ACC112 (cell line): Measurements from ENCODE around the gene PRKCD.

ENCODE experiments used
- H2AFZ ChIP-seq: fragments of 200-600 bp; sonication (generic); one replicate; pipeline ENCODE4 v1.6.0; 2017; ENCODE audit warnings: antibody characterized with exemption, low read length; ENCODE audit not compliant: unreplicated experiment
- H3K27ac ChIP-seq: fragments of 200-600 bp; sonication (generic); 2 replicates; pipeline ENCODE4 v1.5.1; 2014; ENCODE audit warnings: low read depth, mild to moderate bottlenecking, antibody characterized with exemption, low read length, moderate library complexity
- H3K27me3 ChIP-seq: fragments of 200-600 bp; sonication (generic); 2 replicates; pipeline ENCODE4 v1.6.1; 2014; ENCODE audit warnings: mild to moderate bottlenecking, antibody characterized with exemption, low read length, moderate library complexity, mixed read lengths; ENCODE audit not compliant: insufficient read depth
- H3K36me3 ChIP-seq: fragments of 200-600 bp; sonication (generic); 2 replicates; pipeline ENCODE4 v1.6.1; 2016; ENCODE audit warnings: mild to moderate bottlenecking, antibody characterized with exemption, low read length, moderate library complexity, mixed read lengths; ENCODE audit not compliant: insufficient read depth
- H3K4me1 ChIP-seq: fragments of 200-600 bp; sonication (generic); one replicate; pipeline ENCODE4 v1.6.1; 2016; ENCODE audit warnings: low read length, mixed read lengths; ENCODE audit not compliant: insufficient read depth, unreplicated experiment, control insufficient read depth
- H3K4me3 ChIP-seq: fragments of 200-600 bp; sonication (generic); 2 replicates; pipeline ENCODE4 v1.5.1; 2014; ENCODE audit warnings: mild to moderate bottlenecking, low read depth, low read length
- H3K79me2 ChIP-seq: fragments of 200-600 bp; sonication (generic); one replicate; pipeline ENCODE4 v1.6.0; 2016; ENCODE audit warnings: low read length; ENCODE audit not compliant: control insufficient read depth, unreplicated experiment, insufficient read depth

PRKCD gene

DNA sequence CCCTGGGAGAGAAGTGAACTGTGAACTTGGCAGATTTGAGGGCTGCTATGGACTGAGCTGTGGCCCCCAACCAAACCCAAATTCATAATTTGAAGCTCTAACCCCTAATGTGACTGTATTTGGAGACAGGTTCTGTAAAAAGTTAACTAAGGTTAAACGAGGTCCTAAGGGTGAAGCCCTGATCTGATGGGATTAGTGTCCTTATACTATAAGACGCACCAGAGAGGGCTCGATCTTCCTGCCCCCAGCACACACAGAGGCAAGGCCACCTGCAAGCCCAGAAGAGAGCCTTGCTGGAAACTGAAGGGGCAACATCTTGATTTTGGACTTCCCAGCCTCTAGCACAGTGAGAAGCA lies 60.8 kb downstream of the PRKCD start:
- Histone ChIP-seq H2AFZ (no peak overlapping the region), H3K27ac (no peak overlapping the region), H3K4me1 (no peaks in the 10 kb centered on the region), H3K27me3 (no peaks in the 10 kb centered on the region), H3K4me3 (no peak overlapping the region), H3K36me3 (0 out of 2 replicates have a peak, but pooled peaks cover 8% of the 10 kb centered on the region), H3K79me2 (no peaks in the 10 kb centered on the region)

DNA sequence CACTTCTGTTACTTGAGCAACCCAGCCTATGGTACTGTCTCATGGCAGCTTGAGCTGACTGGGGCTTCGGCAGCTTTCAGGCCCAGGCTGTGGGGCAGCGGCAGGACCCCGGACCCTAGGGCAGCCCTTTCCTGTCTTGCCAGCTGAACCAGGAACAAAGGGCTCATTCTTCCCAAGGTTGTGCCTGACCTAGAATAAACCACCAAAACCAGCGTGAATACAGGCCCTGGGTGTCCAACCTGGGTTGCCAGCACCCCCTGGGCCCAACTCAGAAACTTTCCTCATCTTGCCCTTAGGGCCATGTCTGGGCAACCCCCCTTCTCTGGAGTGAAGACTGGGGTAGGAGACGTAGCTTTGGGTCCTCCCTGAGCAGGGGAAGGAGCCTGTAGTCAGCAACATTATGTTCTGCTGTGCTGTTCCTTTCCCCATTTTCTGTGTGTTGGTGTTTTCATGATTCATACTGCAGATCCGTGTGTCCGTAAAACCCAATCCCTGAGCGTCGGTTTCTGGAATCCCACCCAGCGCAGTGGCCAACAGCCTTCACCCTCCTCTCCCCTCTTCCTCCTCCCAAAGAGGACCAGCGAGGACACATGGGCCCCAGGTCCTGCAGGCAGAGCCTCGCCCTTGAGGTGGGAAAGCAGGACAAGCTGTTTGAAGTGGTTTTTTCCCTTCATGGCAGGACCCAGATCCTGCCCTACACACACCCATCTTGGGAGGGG lies 61.3 kb downstream of the PRKCD start:
- H3K79me2 ChIP-seq, result no peaks in the 10 kb centered on the region

DNA sequence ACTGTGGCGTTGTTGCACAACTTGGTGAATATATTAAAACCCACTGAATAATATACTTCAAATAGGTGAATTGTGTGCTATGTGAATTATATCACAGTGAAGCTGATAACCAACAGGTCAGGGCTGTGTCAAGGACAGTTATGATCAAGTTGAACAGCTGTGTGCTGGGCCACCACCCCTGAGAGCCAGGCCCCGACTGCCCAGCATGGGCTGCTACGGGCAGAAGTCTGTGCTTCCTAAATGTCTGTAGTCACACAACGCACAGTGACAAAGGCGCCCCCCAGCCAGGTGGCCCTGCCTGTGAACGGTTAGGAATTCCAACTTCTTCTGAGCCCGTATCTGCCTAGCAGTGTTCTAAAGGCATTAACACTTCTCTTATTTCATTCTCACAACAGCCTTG lies 62.0 kb downstream of the PRKCD start:
- Histone ChIP-seq H2AFZ (no peak overlapping the region), H3K36me3 (peaks cover 13% of the 10 kb centered on the region; the same call in 1 of the 2 replicates), H3K79me2 (no peaks in the 10 kb centered on the region), H3K4me3 (no peak overlapping the region), H3K4me1 (no peaks in the 10 kb centered on the region), H3K27me3 (no peaks in the 10 kb centered on the region), H3K27ac (no peak overlapping the region)

More for the DNA sequence above, 61.3 kb downstream of the PRKCD start:
- 0 out of 2 replicates have a peak, but pooled peaks cover 8% of the 10 kb centered on the region for H3K36me3 ChIP-seq
- no peak overlapping the region for H3K4me3 ChIP-seq
- no peak overlapping the region for H2AFZ ChIP-seq
- H3K27ac ChIP-seq, result no peak overlapping the region
- H3K4me1 ChIP-seq, result no peaks in the 10 kb centered on the region
- no peaks in the 10 kb centered on the region for H3K27me3 ChIP-seq

DNA sequence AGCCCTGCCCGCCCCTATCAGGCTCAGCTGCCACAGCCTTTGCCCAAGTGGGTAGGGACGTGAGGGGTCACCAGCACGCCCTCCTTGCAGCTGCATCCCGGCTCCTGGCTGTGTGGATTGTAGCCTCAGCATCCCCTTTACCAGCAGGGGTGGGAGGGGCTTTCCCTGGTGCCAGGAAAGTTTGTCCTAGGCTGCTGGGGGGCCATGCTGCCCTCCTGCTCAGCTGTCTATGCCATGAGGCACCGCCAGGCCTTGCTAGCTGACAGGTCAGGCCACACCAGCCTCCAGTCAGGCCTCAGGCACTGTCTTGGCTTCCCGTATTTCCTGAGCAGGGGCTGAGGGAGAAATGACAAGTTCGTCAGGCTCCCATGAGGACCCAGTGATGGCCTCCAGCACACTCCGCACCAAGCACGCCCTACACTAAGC lies 62.5 kb downstream of the PRKCD start:
- Histone ChIP-seq H3K4me3 (no peak overlapping the region), H2AFZ (no peak overlapping the region), H3K79me2 (no peaks in the 10 kb centered on the region), H3K27me3 (no peaks in the 10 kb centered on the region), H3K4me1 (no peaks in the 10 kb centered on the region), H3K36me3 (peaks cover 18% of the 10 kb centered on the region; the same call in 1 of the 2 replicates), H3K27ac (no peak overlapping the region)

DNA sequence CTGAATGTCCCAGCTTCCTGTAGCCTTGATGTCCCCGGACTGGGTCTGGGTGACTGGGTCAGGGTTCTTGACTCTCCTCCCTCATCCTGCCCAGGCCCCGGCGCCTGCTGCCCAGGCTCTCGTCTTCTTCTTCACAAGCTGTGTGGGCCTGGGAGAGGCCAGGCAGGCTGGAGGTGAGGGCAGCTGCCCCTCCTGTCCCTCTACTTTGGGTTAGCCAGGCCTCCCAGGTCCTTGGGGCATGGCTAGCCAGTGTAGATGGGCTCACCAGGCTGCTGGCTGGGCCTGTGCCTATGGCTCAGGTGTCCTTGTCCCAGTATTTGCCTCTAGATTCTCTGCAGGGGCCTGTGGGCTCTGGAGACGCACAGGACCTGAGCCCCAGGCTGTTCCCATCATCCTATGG lies 63.0 kb downstream of the PRKCD start:
- Histone ChIP-seq H3K79me2 (no peaks in the 10 kb centered on the region), H2AFZ (no peak overlapping the region), H3K4me1 (no peaks in the 10 kb centered on the region), H3K27ac (no peak overlapping the region), H3K27me3 (no peaks in the 10 kb centered on the region), H3K4me3 (no peak overlapping the region), H3K36me3 (peaks cover 21% of the 10 kb centered on the region; the same call in 1 of the 2 replicates)

DNA sequence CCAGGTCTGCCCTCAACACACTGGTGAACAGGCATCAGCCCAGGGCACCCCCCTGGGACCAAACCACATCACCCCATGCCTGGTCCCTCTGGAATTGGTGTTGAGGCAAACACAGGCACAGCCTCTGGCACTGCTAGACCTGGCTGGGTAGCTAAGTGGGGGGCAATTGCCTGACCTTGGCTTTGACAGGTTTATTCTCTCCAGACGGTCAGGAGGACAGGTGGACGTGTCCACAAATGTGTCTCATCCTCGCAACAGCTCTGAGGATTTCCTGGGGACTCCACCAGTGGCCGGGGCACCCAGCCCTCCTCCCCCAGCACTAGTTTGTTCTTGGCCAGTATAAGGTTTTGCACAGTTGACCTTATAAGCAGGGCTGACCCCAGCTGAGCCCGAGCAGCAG lies 63.5 kb downstream of the PRKCD start:
- Histone ChIP-seq H3K27ac (no peak overlapping the region), H3K36me3 (peaks cover 25% of the 10 kb centered on the region; the same call in 1 of the 2 replicates), H3K4me1 (no peaks in the 10 kb centered on the region), H2AFZ (no peak overlapping the region), H3K4me3 (no peak overlapping the region), H3K79me2 (no peaks in the 10 kb centered on the region), H3K27me3 (no peaks in the 10 kb centered on the region)

DNA sequence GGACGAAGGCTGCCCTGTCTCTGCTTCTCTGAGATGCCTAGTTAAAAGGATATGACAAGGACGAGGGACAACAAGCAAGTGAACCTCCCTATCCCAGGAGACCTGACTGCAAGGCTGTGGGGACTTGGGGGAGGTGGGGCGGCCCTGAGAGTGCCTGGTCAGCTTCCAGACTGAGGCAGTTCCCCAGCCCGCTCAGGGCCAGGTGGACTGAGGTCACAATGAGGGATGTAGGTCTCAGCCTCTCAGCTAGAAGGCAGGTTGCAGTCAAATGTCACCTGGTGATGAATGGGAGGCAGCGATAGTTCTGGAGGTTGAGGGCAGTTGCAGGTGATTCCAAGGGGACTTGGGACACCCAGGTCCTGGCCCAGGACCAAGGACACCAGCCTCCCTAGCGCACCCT lies 64.2 kb downstream of the PRKCD start:
- H3K36me3 ChIP-seq, result peaks cover 27% of the 10 kb centered on the region; the same call in 1 of the 2 replicates
- H2AFZ ChIP-seq, result no peak overlapping the region
- no peak overlapping the region for H3K4me3 ChIP-seq
- H3K27ac ChIP-seq, result no peak overlapping the region
- no peaks in the 10 kb centered on the region for H3K4me1 ChIP-seq
- no peaks in the 10 kb centered on the region for H3K27me3 ChIP-seq
- H3K79me2 ChIP-seq, result no peaks in the 10 kb centered on the region

DNA sequence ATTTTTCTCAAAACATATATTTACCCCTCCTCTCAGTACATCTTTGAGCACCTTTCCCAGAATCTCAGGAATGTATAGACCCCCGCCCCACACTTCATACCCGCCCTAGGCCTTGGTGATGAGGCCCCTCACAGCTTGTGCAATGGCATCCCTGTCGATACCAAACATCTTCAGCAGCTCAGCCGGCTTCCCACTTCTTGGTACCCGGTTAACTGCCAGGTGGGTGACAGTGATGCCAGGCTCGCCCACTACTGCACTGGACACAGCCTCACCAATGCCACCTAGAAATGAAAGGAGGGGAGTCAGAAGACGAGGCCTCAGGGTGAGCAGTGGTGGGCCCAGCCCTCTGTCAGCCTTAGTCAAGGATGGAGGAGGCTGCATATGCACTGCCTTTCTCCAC lies 64.6 kb downstream of the PRKCD start:
- Histone ChIP-seq H3K27me3 (no peaks in the 10 kb centered on the region), H3K4me3 (no peak overlapping the region), H2AFZ (no peak overlapping the region), H3K27ac (no peak overlapping the region), H3K36me3 (peaks cover 28% of the 10 kb centered on the region; the same call in 1 of the 2 replicates), H3K79me2 (no peaks in the 10 kb centered on the region), H3K4me1 (no peaks in the 10 kb centered on the region)

DNA sequence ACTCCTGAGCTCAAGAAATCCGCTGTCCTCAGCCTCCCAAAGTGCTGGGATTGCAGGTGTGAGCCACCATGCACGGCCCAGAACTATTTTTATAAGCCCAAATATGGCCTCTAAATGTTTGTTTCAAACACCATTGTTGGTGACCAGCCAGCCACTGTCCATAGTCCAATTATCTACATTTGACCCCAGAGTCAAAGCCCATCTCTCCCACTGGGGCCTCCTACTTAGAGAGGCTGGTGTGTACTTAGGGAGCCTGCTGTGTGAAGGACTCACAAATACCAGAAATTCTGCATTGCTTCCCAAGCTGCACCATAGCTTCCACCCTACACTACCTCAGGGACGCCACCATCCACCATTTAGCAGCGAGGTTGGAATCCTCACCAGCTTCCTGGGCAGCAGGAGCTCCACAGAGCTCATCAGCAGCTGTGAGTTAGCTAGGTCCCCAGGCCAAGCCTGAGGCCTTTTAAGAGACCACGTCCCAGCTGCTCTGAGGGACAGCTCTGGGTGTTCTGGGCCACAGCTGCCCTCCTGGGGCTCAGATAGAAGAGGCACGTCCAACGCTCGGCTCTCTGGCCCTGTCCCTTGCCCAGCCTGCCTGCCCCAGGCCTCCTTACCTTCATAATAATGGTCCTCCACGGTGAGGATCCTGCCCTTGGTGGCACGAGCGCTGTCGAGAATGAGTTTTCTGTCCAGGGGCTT lies 65.3 kb downstream of the PRKCD start:
- Histone ChIP-seq H3K4me1 (no peaks in the 10 kb centered on the region), H3K4me3 (no peak overlapping the region), H3K36me3 (peaks cover 35% of the 10 kb centered on the region; the same call in 1 of the 2 replicates), H3K79me2 (peaks cover 2% of the 10 kb centered on the region), H3K27ac (no peak overlapping the region), H3K27me3 (no peaks in the 10 kb centered on the region), H2AFZ (no peak overlapping the region)

DNA sequence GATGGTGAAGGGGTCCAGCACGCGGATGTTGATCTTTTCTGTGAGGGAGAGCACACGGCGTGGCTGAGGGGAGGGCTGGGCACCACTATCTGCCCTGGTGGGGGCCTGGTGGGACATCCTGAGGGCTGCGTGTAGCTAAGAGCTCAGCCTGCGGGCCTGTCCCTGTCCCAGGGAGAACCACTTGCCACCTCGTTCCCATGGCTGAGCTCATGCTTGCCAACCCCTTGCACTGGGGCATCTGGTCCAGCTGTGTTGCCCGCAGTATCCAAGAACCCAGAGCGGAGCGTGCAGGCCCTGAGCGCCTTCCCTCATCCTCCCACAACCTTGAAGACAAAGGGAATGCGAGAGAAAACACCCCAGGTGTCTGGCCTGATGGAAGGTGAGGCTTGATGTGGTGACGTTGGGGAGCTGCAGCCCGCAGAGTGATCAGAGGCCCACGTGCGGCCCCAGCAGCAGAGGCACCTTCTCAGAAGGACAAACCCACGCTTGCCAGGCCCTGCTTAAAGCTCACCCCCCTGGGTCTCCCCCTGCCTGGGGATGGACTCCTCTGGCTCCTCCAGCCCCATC lies 65.9 kb downstream of the PRKCD start:
- Histone ChIP-seq H2AFZ (no peak overlapping the region), H3K36me3 (peaks cover 41% of the 10 kb centered on the region; the same call in 1 of the 2 replicates), H3K4me3 (no peak overlapping the region), H3K27ac (no peak overlapping the region), H3K4me1 (no peaks in the 10 kb centered on the region), H3K27me3 (no peaks in the 10 kb centered on the region), H3K79me2 (peaks cover 7% of the 10 kb centered on the region)
